Motor neuron (in vitro differentiated cells): ENCODE measurements around the gene GRID1. TPM values are rescaled to one million over a fixed set of nuclear protein-coding genes. Genes with fewer than 3 reads are reported as not detected.

ENCODE experiments used
- ATAC-seq, 8 experiments: fragments of 200-7000 bp; cut with Tn5 transposase; replicated peaks in 6 of 8; 2 replicates each; pipeline ENCODE4 v1.8.0; 2021; ENCODE audit warnings: mild to moderate bottlenecking in 8 of 8, moderate library complexity in 8 of 8
- H3K27ac ChIP-seq, 2 donors: fragments of 250-450 bp; sonication (Bioruptor Pico); 2 replicates each; pipeline ENCODE4 v1.9.0; 2021; ENCODE audit warnings: antibody characterized with exemption in 2 of 2, mild to moderate bottlenecking in 2 of 2, moderate library complexity in 1 of 2
- H3K4me1 ChIP-seq, 2 donors: fragments of 250-450 bp; sonication (Bioruptor Pico); replicated peaks in 1 of 2; 2 replicates each; pipeline ENCODE4 v1.6.1; 2021; ENCODE audit warnings: antibody characterized with exemption in 2 of 2, mild to moderate bottlenecking in 2 of 2, moderate library complexity in 1 of 2
- H3K4me3 ChIP-seq, 5 donors: fragments of 250-450 bp; sonication (Bioruptor Pico); 2 replicates each; pipeline ENCODE4 v1.9.0; 2021; ENCODE audit warnings: antibody characterized with exemption in 5 of 5, mild to moderate bottlenecking in 5 of 5, moderate library complexity in 4 of 5
- WGBS, 10 experiments: fragments of 450-650 bp; shearing (Covaris generic); methylation state at CpG; one replicate each; pipeline ENCODE4 v1.0.0; 2022; 5-methylcytosine and 5-hydroxymethylcytosine counted together
- in situ Hi-C, 9 experiments: fragments of 400-800 bp; cut with MboI; loops; one replicate each; pipeline ENCODE4 v1.15.0; 2021; ENCODE audit warnings: low sequenced_read_pairs in 9 of 9, low pct_unique_long_range_greater_than_20kb in 2 of 9; ENCODE audit not compliant: unreplicated experiment in 9 of 9
- total RNA-seq, 8 experiments: library from RNA; unstranded; fragments of 300-600 nt; gene quantifications; 2 replicates each; pipeline versions ENCODE4 v1.2.3 to v1.2.4, GENCODE V29; 2022

The GRID1 gene
- total RNA-seq, 8 experiments from 2014 or later, result 0.15 to 10.0 (median 6.0) TPM

GRCh38 chr10:86254526-86255174, 111.9 kb downstream of the GRID1 start:
- H3K4me3 ChIP-seq, result no peak overlapping the region
- ATAC-seq, result peak in 7 of 8 experiments; percentile 26 to 79 (median 48)
- no peak overlapping the region for H3K27ac ChIP-seq
- peaks cover 20 to 23% of the 10 kb centered on the region in 2 donors for H3K4me1 ChIP-seq
- in situ Hi-C loops, result no loop called here
- WGBS, 10 experiments, result 0 to 100% (median 54%) methylated on average over 1 to 4 of the region's 6 CpGs; no CpG with 5 or more reads in 4 of the 10 experiments

- Histone ChIP-seq H3K4me1 (peaks cover 20 to 23% of the 10 kb centered on the region in 2 donors), H3K27ac (no peak overlapping the region), H3K4me3 (no peak overlapping the region)
- ATAC-seq, result no peak
- in situ Hi-C loops, result no loop called here
Measured at GRCh38 chr10:86254081-86254480, 112.5 kb downstream of the GRID1 start.

GRCh38 chr10:86253091-86254072, 113.2 kb downstream of the GRID1 start:
- in situ Hi-C loops, result no loop called here
- H3K4me1 ChIP-seq, result peaks cover 20 to 23% of the 10 kb centered on the region in 2 donors
- ATAC-seq, result peak; percentile 54 to 94 (median 80)
- WGBS, 10 experiments, result 4 to 88% (median 66%) methylated on average over 2 to 7 of the region's 14 CpGs; no CpG with 5 or more reads in 2 of the 10 experiments
- peak overlapping the region in 1 of 2 donors; percentile 66 for H3K27ac ChIP-seq
- no peak overlapping the region for H3K4me3 ChIP-seq

GRCh38 chr10:86252556-86252955, 114.0 kb downstream of the GRID1 start:
- in situ Hi-C loops, result no loop called here
- ATAC-seq, result peak in 5 of 8 experiments; percentile 7 to 77 (median 59)
- Histone ChIP-seq H3K27ac (peak overlapping the region in 1 of 2 donors; percentile 7), H3K4me1 (peaks cover 20 to 23% of the 10 kb centered on the region in 2 donors), H3K4me3 (no peak overlapping the region)
- 20 to 100% (median 54%) methylated on average over 1 to 3 of the region's 3 CpGs; no CpG with 5 or more reads in 1 of the 10 experiments for WGBS, 10 experiments

- peak in 5 of 8 experiments; percentile 12 to 64 (median 46) for ATAC-seq
- Histone ChIP-seq H3K4me3 (no peak overlapping the region), H3K27ac (peak overlapping the region in 1 of 2 donors; percentile 7), H3K4me1 (peaks cover 20 to 23% of the 10 kb centered on the region in 2 donors)
- in situ Hi-C loops, result no loop called here
- 0 to 88% (median 50%) methylated on average over 1 to 3 of the region's 7 CpGs; no CpG with 5 or more reads in 3 of the 10 experiments for WGBS, 10 experiments
Measured at GRCh38 chr10:86252079-86252478, 114.5 kb downstream of the GRID1 start.

- no peak overlapping the region for H3K4me3 ChIP-seq
- ATAC-seq, result no peak
- in situ Hi-C loops, result no loop called here
- WGBS, 10 experiments, result 65 to 87% (median 80%) methylated on average over 1 to 2 of the region's 2 CpGs; no CpG with 5 or more reads in 5 of the 10 experiments
- no peak overlapping the region for H3K27ac ChIP-seq
- H3K4me1 ChIP-seq, result peaks cover 20 to 23% of the 10 kb centered on the region in 2 donors
Measured at GRCh38 chr10:86251426-86251825, 115.2 kb downstream of the GRID1 start.

- peaks cover 20 to 23% of the 10 kb centered on the region in 2 donors for H3K4me1 ChIP-seq
- no peak overlapping the region for H3K4me3 ChIP-seq
- in situ Hi-C loops, result no loop called here
- no peak overlapping the region for H3K27ac ChIP-seq
- ATAC-seq, result no peak
- 100% methylated on average over 1 of the region's 15 CpGs; no CpG with 5 or more reads in 9 of the 10 experiments for WGBS, 10 experiments
Measured at GRCh38 chr10:86250399-86250798, 116.2 kb downstream of the GRID1 start.

GRCh38 chr10:86249794-86250193, 116.8 kb downstream of the GRID1 start:
- H3K27ac ChIP-seq, result no peak overlapping the region
- in situ Hi-C loops, result no loop called here
- H3K4me3 ChIP-seq, result no peak overlapping the region
- no peak for ATAC-seq
- peaks cover 24 to 26% of the 10 kb centered on the region in 2 donors for H3K4me1 ChIP-seq

- in situ Hi-C loops, result no loop called here
- no peak overlapping the region for H3K27ac ChIP-seq
- no peak overlapping the region for H3K4me3 ChIP-seq
- no peak for ATAC-seq
- 43 to 100% (median 75%) methylated on average over 1 to 2 of the region's 5 CpGs; no CpG with 5 or more reads in 6 of the 10 experiments for WGBS, 10 experiments
- peaks cover 24 to 32% of the 10 kb centered on the region in 2 donors for H3K4me1 ChIP-seq
Measured at GRCh38 chr10:86248062-86248461, 118.5 kb downstream of the GRID1 start.

- no CpG with 5 or more reads among the region's 1 CpG for WGBS, 10 experiments
- no peak overlapping the region for H3K4me3 ChIP-seq
Measured at GRCh38 chr10:86247588-86247987, 119.0 kb downstream of the GRID1 start.

GRCh38 chr10:86247073-86247472, 119.5 kb downstream of the GRID1 start:
- Histone ChIP-seq H3K4me1 (peaks cover 15 to 22% of the 10 kb centered on the region in 2 donors), H3K27ac (no peak overlapping the region), H3K4me3 (no peak overlapping the region)
- in situ Hi-C loops, result no loop called here
- no peak for ATAC-seq
- WGBS, 10 experiments, result 0 to 100% (median 73%) methylated on average over 1 of the region's 1 CpG; no CpG with 5 or more reads in 1 of the 10 experiments

More at GRCh38 chr10:86247588-86247987, 119.0 kb downstream of the GRID1 start:
- Histone ChIP-seq H3K27ac (no peak overlapping the region), H3K4me1 (peaks cover 20 to 27% of the 10 kb centered on the region in 2 donors)
- in situ Hi-C loops, result no loop called here
- no peak for ATAC-seq

GRCh38 chr10:86246279-86246940, 120.2 kb downstream of the GRID1 start:
- H3K4me1 ChIP-seq, result peaks cover 11 to 17% of the 10 kb centered on the region in 2 donors
- 50 to 80% methylated on average over 1 to 2 of the region's 8 CpGs; no CpG with 5 or more reads in 8 of the 10 experiments for WGBS, 10 experiments
- no peak overlapping the region for H3K27ac ChIP-seq
- no peak for ATAC-seq
- H3K4me3 ChIP-seq, result no peak overlapping the region
- in situ Hi-C loops, result no loop called here
